GM15510 (cell line): ENCODE results near the gene C11orf68.
A peak's percentile ranks its signal among the peaks of the same experiment; 100 is the strongest.

Experiments used
- POLR2A ChIP-seq: IDR thresholded peaks from 3 replicates; pipeline ENCODE4 v1.6.1; 2011; ENCODE audit warnings: borderline replicate concordance; ENCODE audit not compliant: insufficient read length; ENCODE audit errors: extremely low read depth

The C11orf68 gene

GRCh38 chr11:65919573-65920371 lies 910 bp upstream of the C11orf68 start:
- peak; percentile 10 for TF ChIP-seq POLR2A

DNA sequence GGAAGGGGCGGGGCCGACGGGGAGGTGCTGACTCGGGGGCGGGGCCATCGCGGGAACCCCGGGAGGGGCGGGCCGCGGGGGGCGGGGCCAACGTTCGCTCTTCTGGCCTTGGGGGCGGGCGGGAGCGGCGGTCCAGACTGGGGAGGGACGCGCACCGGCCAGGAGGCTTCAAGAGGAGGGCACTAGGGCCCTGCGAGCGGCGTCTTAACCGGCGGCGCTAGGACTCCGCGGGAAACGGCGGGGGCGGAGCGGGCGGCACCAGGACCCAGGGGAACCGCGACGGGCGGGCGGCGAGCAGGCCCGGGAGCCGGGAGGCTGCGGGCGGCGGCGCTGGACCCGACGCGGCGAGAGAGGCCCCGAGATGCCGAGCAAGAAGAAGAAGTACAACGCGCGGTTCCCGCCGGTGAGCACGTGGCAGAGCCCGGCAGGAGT lies 295 bp upstream of the C11orf68 start, which contains the start of gene DRAP1:
DRAP1 (plus strand) TSS at position 286 of the 432 bp plus-strand sequence; CDS start at position 362, 76 bp downstream.
- TF ChIP-seq POLR2A = no peak

DNA sequence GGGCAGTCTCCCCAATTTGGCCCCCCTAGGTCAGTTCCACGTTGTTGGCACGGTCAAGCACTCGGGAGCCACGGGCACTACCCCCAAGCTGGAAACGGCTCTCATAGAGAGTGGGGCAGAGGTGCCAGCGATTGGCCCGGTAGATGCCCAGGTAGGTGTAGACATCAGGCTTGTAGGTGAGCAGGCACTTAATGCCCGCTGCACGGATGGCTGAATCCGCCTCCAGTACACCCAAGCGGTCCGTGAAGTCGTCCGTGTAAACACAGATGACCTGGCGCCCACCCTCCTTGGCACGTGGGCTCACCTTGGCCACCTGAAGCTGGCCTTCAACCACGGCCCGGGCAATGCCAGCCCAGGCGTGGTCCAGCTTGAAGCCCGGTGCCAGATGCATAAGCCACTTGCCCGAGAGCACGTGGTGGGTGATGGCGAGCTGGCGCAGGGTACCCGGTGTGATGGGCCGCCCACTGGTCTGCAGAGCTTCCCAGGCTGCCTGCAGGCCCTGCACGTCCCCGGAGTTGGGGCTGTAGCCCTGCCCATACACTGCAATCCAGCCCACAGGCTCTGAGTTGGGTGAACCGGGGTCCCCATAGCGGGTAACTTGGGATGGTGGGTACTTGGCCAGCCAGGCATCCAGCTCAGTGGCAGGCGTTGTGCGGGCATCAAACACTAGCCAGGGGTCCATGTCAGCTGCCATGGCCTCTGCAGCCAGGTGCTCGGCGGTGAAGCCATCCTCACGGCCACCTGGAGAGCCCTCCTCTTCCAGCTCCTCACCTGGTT lies 1.2 kb downstream of the C11orf68 start:
- TF ChIP-seq POLR2A = no peak

GRCh38 chr11:65917077-65917433 lies 1.8 kb downstream of the C11orf68 start:
- no peak for TF ChIP-seq POLR2A

DNA sequence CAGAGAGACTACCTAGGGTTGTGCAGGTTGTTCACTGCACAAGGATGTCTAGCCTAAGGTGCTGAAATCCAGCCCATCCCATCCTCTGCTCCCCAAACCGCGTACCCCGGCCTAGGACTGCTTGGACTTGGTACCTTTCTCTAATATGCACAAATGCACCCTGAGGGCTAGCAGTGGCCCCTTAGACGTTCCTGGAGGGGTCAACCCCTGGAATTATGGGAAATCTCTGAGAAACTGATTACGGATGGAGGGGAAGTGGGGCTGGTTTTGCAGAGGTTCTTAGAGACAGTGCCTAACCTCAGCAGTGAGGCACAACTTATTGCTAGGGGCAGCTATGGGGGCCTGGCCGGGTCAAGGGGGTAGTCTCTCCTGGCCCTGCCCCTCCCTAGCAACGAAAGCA lies 2.5 kb downstream of the C11orf68 start:
- TF ChIP-seq POLR2A = no peak

- TF ChIP-seq POLR2A = no peak
These were observed 3.0 kb downstream of the C11orf68 start for GRCh38 chr11:65915821-65916251.

DNA sequence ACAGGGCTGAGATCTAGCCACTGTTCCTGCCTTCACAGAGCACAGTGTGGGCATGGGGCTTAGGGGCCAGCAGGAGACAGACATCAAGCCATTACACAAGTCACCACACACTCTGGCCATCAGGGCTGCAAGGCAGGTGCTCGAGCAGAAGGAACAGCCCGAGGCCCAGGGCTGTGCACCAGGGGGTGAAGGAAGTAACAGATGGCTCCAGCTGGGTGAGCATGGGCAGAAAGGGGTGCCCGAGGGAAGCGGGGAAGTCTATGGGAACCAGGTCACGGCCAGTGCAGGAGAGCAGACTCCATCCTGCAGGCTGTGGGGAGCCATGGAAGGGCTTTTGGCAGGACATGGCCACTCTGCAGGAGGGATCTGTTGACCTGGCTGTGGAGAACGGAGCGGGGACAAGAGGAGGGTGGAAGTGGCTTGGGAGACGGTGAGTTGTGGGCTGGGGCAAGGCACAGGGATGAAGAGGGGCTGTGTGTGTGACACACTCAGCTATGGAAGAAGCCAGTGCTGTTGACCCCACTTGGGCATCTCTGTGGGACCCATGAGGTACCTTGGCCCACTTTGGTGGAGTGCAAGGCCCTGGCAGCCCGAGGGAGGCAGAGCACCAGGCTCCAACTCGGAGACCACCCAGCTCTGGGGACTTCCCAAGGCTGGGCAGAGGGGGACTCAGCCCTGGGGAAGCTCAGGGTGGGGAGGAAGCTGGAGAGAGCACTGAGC lies 3.6 kb downstream of the C11orf68 start:
- TF ChIP-seq POLR2A = no peak

- TF ChIP-seq POLR2A = no peak
These were observed 6.0 kb downstream of the C11orf68 start for GRCh38 chr11:65912845-65913244.

DNA sequence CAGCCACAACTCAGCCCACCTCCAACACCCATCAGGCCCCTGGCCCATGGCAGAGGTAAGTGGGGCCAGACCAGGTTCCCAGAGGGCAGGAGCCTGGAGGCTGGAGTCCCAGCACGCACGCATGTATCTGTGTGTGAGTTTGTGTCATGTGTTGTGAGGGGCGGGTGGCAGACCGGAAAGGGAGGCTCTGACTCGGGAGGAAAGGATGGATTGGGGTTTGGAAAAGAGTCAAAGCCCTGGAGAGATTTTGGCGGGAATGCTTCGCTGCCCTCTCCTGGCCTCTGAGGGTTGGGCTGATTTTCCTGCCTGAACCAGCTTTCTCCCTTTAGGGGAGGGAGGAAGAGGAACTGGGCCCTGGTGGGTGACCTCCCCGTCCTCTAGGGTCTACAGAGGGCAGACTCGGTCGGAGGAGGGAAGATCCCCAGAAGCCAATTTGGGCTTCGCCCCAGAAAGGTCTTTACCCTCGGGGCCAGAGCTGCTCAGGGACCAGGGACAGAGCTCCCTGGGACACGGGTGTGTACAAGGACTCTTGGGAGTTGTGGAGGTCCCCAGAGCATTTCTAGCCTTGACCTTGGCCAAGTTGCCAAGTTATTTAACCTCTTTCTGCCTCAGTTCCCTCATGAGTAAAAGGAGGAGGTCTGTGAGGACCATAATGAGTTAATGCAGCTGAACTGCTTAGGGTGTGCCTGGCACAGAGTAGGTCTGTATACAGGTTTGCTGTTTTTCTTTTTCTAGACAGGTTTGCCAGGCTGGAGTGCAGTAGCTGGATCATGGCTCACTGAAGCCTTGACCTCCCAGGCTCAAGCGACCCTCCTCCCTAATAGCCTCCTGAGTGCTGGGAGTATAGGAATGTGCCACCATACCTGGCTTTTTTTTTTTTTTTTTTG lies 6.9 kb downstream of the C11orf68 start:
- TF ChIP-seq POLR2A = no peak

DNA sequence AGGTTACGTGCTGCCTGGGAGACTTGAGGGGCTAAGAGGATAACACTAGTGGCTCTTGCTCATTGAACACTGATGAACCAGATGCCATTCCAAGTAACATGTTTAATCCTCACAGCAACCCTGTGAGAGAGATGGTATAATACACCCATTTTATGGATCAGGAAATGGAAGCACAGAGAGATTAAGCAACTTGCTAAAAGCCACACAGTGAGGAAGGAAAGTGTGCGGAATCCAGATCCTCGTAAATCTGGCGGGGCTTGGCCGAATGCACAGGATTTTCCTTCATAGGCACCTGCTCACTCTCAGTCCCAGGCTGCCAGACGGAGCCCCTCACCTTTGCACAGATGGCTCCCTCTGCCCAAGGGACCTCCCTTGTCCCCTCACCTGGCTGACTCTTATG lies 11.0 kb downstream of the C11orf68 start:
- no peak for TF ChIP-seq POLR2A

DNA sequence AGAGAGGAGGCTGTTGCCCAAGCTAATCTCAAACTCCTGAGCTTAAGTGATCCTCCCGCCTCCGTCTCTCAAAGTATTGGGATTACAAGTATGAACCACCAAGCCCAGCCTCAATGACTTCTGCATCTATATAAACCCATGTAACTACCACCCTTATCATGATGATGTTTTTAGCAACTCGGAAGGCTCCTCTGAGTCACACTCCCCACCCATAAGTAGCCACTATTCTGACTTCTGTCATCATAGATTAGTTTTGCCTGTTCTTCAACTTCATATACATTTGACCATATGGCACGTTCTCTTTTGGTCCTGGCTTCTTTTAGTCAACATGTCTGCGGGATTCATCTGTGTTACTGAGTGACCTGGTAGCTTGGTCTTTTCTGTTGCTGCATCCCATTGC lies 12.3 kb downstream of the C11orf68 start:
- no peak for TF ChIP-seq POLR2A

GRCh38 chr11:65903715-65904114 lies 15.1 kb downstream of the C11orf68 start:
- TF ChIP-seq POLR2A = no peak

- TF ChIP-seq POLR2A = no peak
These were observed 15.8 kb downstream of the C11orf68 start for GRCh38 chr11:65903068-65903481.

DNA sequence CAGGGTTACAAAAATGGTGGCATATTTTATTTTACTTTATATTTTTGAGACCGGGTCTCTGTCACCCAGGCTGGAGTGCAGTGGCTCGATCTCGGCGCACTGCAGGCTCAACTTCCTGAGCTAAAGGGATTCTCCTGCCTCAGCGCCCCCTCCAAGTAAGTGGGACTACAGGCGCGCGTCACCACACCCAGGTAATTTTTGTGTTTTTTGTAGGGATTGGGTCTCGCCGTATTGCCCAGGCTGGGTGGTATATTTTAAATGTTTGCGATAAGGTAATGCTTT lies 18.0 kb downstream of the C11orf68 start:
- no peak for TF ChIP-seq POLR2A

DNA sequence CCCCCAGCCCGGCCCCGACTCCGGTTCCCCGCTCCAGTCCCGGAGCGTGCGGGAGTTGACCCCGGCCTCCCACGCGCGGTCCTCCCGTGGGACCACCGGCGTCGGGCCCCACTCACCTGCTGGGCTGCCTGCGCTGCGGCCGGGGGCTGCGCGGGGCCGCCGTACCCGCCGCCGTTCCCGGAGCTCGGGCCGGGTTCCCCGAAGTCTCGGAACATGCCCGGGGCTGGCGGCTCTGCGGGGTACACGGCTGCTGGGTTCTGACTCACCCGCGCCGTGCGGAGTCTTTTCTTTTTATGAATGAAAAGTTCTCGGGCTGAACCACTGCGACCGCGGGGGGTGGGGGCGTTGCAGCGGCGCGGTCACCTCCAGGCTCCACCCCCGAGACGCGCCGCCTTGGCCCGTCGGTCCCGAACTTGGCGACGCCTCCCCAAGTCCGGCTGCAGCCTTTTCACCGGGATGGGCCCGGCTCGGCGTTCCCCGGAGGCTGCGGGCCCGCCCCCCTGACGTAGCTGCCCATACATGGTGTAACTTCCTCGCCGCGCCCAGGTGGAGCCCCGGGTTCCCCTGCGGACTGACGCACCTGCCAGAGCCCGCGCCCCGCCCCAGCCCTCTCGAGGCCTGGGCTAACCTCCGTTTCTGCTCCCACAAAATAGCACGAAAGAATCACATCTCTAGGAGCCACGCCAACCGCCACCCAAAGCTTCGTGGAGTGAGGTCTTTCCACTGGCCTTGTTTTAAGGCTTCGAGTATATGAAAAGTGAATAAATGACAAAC lies 18.6 kb downstream of the C11orf68 start, which contains the start of gene FOSL1:
FOSL1 (minus strand) TSS at position 264 of the 774 bp plus-strand sequence; CDS start at position 215, 49 bp downstream.
- peak; percentile 53 for TF ChIP-seq POLR2A
